ENCODE measurements around the gene BABAM2.

GRCh38 chr2:27863146-27863545 is 27.4 kb upstream of the BABAM2 start:
- no peak for TF ChIP-seq CTCF (IDR thresholded peaks at IDR 0.05; ENCODE audit: insufficient read depth, low read length, poor library complexity, severe bottlenecking)
- no peak for TF ChIP-seq EZH2phosphoT487 (conservative IDR thresholded peaks at IDR 0.05; ENCODE audit: low read length)

All from SU-DHL-6 (cell line).